ENCODE data around the gene SLFN13.
"Not testable (repeated sequence)": the region's sequence is repeated elsewhere in the genome, so short reads cannot be mapped to it uniquely, and the experiment has no call there.

SLFN13 gene

DNA sequence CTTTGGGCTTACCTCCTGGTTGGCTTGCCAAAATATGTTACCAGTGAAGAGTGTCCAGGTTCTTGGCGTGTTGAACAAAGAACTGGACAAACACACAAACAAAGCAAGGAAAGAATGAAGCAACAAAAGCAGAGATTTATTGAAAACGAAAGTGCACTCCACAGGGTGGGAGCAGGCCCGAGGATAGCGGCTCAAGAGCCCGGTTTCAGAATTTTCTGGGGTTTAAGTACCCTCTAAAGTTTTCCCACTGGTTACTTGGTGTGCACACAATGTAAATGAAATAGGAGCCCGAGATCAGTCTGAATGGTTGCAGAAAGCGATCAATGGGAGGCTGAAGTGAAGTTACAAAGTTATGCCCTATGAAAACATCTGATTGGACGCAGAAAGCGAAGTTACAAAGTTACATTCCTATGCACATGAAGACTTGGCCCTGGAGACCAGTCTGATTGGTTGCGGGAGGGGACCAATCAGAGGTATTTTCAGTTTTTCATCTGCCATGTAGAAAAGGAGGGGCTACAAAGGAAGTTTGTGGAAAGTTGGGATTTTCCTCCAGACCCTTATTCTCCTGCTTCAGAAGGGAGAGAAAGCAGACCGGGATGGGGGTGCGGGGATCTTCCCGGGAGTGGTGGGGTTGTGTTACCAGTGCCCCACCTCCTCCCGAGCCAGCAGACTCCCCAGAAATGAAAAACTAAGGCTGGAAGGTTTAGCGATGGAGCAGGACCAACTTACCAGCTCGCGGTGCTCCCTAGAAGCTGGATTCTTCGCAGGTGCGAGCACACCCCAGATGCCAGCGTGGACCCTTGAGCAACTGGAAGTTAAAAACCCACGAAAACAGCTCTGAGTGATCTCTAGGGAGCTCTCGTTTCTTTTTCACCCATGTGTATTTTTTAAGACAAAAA is 16.1 kb downstream of the SLFN13 start, which contains the start of gene SLFN12:
SLFN12 (minus strand) TSS at position 325 of the 899 bp plus-strand sequence. CDS start 9,472 bp downstream, outside the sequence.
- peak; percentile 66 for DNase-seq (ENCODE audit: low read depth)
- TF ChIP-seq, protein P1, sequence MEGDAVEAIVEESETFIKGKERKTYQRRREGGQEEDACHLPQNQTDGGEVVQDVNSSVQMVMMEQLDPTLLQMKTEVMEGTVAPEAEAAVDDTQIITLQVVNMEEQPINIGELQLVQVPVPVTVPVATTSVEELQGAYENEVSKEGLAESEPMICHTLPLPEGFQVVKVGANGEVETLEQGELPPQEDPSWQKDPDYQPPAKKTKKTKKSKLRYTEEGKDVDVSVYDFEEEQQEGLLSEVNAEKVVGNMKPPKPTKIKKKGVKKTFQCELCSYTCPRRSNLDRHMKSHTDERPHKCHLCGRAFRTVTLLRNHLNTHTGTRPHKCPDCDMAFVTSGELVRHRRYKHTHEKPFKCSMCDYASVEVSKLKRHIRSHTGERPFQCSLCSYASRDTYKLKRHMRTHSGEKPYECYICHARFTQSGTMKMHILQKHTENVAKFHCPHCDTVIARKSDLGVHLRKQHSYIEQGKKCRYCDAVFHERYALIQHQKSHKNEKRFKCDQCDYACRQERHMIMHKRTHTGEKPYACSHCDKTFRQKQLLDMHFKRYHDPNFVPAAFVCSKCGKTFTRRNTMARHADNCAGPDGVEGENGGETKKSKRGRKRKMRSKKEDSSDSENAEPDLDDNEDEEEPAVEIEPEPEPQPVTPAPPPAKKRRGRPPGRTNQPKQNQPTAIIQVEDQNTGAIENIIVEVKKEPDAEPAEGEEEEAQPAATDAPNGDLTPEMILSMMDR (conservative IDR thresholded peaks at IDR 0.05; ENCODE audit: low read depth, low read length): no peak
- H3K4me3 ChIP-seq (ENCODE audit: low read length): peak within 1 kb of the TSS; percentile 55

GRCh38 chr17:35429702-35430101 is 18.9 kb downstream of the SLFN13 start:
- H3K4me3 ChIP-seq (ENCODE audit: low read length): no peak overlapping the region
- DNase-seq (ENCODE audit: low read depth): no peak
- TF ChIP-seq, protein P1 (conservative IDR thresholded peaks at IDR 0.05; ENCODE audit: low read depth, low read length): no peak

GRCh38 chr17:35428229-35428628 is 20.3 kb downstream of the SLFN13 start:
- H3K4me3 ChIP-seq (ENCODE audit: low read length): no peak overlapping the region
- TF ChIP-seq, protein P1 (conservative IDR thresholded peaks at IDR 0.05; ENCODE audit: low read depth, low read length): no peak
- DNase-seq (ENCODE audit: low read depth): no peak

DNA sequence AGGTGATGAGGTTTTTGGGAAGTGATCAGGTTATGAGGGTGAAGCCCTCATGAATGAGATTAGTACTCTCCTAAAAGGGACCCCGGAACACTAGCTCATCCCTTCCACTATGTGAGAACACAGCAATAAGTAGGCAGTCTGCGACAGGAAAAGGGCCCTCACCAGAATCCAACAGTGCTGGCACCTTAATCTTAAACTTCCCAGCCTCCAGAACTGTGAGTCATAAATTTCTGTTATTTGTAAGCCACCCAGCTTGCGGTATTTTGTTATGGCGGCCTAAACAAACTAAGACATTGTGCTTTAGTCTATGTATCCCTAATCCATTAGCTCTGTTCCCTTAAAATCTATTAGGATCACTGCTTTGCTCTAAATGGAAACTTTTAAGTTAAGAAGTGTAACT is 24.8 kb downstream of the SLFN13 start:
- TF ChIP-seq, protein P1 (conservative IDR thresholded peaks at IDR 0.05; ENCODE audit: low read depth, low read length): no peak
- DNase-seq (ENCODE audit: low read depth): peak; percentile 2
- H3K4me3 ChIP-seq (ENCODE audit: low read length): no peak overlapping the region

GRCh38 chr17:35421069-35421468 is 27.5 kb downstream of the SLFN13 start:
- not testable (repeated sequence) for H3K4me3 ChIP-seq (ENCODE audit: low read length); DNase-seq (ENCODE audit: low read depth)

DNA sequence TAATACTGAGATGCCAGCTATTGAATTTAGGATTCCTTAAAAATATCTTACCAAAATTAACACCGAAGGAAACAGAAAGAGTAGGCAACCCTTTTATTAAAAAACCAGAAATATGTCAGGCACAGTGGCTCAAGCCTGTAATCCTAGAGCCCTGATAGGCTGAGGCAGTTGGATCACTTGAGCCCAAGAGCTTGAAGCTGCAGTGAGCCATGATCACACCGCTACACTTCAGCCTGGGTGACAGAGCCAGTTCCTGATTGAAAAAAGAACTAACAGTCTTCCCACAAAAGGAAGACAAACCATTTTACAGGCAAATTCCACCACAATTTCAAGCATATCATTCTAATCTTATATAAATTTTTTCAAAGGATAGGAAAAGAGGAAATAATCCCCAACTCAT is 31.9 kb downstream of the SLFN13 start:
- TF ChIP-seq, protein P1 (conservative IDR thresholded peaks at IDR 0.05; ENCODE audit: low read depth, low read length): no peak
- no peak for DNase-seq (ENCODE audit: low read depth)
- no peak overlapping the region for H3K4me3 ChIP-seq (ENCODE audit: low read length)

- DNase-seq (ENCODE audit: low read depth); H3K4me3 ChIP-seq (ENCODE audit: low read length): not testable (repeated sequence)
Measured at GRCh38 chr17:35414707-35415106, 33.9 kb downstream of the SLFN13 start.

GRCh38 chr17:35414247-35414646 is 34.3 kb downstream of the SLFN13 start:
- H3K4me3 ChIP-seq (ENCODE audit: low read length): no peak overlapping the region
- DNase-seq (ENCODE audit: low read depth): no peak
- TF ChIP-seq, protein P1 (conservative IDR thresholded peaks at IDR 0.05; ENCODE audit: low read depth, low read length): no peak

All from retinal pigment epithelial cell (primary cell).